Measurements from ENCODE around the gene ATP7A.

DNA sequence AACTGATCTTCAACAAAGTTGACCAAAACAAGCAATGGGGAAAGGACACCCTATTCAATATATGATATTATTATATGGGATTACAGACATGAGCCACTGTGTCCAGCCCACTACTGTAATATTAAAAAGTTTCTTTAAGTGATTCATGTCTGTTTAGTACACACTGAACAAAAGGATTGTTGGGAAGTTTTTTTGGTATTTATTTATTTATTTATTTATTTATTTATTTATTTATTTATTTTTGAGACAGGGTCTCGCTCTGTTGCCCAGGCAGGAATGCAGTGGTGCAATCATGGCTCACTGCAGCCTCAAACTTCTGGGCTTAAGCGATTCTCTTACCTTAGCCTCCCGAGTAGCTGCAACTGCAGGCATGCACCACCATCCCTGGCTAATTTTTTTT lies 117.3 kb downstream of the ATP7A start:
- TF ChIP-seq, protein P1, sequence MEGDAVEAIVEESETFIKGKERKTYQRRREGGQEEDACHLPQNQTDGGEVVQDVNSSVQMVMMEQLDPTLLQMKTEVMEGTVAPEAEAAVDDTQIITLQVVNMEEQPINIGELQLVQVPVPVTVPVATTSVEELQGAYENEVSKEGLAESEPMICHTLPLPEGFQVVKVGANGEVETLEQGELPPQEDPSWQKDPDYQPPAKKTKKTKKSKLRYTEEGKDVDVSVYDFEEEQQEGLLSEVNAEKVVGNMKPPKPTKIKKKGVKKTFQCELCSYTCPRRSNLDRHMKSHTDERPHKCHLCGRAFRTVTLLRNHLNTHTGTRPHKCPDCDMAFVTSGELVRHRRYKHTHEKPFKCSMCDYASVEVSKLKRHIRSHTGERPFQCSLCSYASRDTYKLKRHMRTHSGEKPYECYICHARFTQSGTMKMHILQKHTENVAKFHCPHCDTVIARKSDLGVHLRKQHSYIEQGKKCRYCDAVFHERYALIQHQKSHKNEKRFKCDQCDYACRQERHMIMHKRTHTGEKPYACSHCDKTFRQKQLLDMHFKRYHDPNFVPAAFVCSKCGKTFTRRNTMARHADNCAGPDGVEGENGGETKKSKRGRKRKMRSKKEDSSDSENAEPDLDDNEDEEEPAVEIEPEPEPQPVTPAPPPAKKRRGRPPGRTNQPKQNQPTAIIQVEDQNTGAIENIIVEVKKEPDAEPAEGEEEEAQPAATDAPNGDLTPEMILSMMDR (IDR thresholded peaks at IDR 0.05) = no peak
- TF ChIP-seq POLR2AphosphoS5 (IDR thresholded peaks at IDR 0.05; ENCODE audit: low read depth, low read length) (no peak), SIN3A (IDR thresholded peaks at IDR 0.05; ENCODE audit: borderline replicate concordance, insufficient read depth, low read depth, low read length) (no peak)
- TF ChIP-seq, protein P2, sequence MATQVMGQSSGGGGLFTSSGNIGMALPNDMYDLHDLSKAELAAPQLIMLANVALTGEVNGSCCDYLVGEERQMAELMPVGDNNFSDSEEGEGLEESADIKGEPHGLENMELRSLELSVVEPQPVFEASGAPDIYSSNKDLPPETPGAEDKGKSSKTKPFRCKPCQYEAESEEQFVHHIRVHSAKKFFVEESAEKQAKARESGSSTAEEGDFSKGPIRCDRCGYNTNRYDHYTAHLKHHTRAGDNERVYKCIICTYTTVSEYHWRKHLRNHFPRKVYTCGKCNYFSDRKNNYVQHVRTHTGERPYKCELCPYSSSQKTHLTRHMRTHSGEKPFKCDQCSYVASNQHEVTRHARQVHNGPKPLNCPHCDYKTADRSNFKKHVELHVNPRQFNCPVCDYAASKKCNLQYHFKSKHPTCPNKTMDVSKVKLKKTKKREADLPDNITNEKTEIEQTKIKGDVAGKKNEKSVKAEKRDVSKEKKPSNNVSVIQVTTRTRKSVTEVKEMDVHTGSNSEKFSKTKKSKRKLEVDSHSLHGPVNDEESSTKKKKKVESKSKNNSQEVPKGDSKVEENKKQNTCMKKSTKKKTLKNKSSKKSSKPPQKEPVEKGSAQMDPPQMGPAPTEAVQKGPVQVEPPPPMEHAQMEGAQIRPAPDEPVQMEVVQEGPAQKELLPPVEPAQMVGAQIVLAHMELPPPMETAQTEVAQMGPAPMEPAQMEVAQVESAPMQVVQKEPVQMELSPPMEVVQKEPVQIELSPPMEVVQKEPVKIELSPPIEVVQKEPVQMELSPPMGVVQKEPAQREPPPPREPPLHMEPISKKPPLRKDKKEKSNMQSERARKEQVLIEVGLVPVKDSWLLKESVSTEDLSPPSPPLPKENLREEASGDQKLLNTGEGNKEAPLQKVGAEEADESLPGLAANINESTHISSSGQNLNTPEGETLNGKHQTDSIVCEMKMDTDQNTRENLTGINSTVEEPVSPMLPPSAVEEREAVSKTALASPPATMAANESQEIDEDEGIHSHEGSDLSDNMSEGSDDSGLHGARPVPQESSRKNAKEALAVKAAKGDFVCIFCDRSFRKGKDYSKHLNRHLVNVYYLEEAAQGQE (IDR thresholded peaks at IDR 0.05; ENCODE audit: insufficient read depth in 1 of 2, low read depth in 2 of 2, low read length in 1 of 2) = no peak
